GM10266 (cell line): ENCODE measurements around the gene TIMM13.

Experiments used
- DNase-seq: peaks from one replicate; pipeline ENCODE4 v3.0.0; 2012; ENCODE audit errors: extremely low spot score
- TF ChIP-seq, protein P1 (sequence below): IDR thresholded peaks from 2 replicates; pipeline ENCODE4 v1.5.1; 2012; ENCODE audit warnings: mild to moderate bottlenecking, low read depth; ENCODE audit not compliant: control insufficient read depth, insufficient read depth; ENCODE audit errors: missing control alignments

TIMM13 gene

DNA sequence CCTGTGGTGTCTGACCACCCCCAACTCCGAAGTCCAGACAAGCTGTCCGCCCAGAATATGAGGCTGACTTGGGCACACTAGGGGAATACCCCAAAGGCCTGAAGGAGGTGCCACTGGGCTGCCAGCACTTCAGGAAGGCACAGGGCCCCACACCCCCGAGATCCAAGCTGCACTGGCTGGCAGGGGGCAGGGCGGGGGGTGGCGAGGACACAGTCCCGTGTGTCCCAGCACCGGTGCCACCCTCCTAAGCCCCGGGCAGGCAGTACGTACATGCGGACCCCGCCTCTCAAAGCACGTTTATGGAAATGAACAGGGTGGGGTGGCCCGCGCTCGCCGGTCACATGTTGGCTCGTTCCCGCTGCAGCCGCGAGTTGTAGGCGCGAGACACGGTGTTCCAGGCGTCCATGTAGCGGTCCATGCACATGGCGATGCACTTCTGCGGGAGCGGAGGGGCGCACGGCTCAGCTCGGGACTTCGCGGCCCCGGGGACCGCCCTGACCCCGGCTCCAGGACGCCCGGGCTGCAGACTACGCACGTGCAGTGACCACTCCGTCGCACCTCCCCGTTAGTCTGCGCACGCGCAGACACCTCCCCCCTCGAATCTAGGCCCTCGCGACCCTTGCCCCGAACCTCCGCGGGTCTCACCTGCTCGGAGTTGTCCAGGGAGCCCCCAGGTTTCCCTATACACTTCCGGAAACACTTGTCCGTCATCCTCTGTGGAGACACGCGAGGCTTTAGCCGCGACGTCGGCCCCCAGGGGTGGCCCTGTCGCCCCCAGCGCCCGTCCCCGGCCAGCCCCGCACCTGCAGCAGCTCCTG lies 566 bp downstream of the TIMM13 start:
- TF ChIP-seq, protein P1, sequence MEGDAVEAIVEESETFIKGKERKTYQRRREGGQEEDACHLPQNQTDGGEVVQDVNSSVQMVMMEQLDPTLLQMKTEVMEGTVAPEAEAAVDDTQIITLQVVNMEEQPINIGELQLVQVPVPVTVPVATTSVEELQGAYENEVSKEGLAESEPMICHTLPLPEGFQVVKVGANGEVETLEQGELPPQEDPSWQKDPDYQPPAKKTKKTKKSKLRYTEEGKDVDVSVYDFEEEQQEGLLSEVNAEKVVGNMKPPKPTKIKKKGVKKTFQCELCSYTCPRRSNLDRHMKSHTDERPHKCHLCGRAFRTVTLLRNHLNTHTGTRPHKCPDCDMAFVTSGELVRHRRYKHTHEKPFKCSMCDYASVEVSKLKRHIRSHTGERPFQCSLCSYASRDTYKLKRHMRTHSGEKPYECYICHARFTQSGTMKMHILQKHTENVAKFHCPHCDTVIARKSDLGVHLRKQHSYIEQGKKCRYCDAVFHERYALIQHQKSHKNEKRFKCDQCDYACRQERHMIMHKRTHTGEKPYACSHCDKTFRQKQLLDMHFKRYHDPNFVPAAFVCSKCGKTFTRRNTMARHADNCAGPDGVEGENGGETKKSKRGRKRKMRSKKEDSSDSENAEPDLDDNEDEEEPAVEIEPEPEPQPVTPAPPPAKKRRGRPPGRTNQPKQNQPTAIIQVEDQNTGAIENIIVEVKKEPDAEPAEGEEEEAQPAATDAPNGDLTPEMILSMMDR, result no peak
- DNase-seq, result peak; percentile 87

DNA sequence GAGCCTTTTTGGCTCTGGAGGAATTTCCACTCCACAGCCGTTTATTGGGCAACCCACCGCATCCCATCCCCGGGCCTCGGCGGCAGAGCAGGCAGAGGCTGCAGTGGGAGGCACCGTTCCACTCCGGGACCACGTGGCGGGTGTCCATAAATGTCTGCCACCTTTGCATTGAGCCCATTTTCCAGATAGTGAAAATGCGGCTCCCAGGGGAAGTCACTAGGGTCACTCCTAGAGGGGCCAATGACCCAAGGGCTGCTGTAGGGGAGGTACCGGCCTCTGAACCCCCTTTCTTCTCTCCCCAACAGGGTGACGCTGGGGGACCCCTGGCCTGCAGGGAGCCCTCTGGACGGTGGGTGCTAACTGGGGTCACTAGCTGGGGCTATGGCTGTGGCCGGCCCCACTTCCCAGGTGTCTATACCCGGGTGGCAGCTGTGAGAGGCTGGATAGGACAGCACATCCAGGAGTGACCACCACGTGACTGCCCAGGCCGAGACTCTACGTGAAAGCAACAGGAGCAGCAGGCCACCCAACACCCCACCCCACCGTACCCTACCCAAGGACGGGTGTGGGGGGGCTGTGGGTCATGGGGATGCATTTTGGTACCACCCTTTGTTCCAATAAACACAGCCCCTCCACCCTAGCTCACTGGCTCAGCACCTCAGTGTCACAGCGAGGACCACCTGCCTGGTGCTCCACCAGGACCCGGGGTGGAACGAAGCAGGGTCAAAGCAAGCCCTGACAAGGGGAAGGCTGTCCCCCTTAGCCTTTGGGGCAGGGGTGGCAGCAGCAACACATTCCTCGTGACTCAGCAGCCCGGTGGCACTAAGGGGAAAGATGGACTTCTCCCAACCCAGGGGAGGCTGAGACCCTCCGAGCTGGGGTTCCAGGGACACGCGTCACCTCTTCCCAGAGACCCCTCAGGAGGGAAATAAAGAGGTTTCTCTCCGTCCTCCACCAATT lies 1.5 kb downstream of the TIMM13 start:
- no peak for DNase-seq
- TF ChIP-seq, protein P1, result no peak

DNA sequence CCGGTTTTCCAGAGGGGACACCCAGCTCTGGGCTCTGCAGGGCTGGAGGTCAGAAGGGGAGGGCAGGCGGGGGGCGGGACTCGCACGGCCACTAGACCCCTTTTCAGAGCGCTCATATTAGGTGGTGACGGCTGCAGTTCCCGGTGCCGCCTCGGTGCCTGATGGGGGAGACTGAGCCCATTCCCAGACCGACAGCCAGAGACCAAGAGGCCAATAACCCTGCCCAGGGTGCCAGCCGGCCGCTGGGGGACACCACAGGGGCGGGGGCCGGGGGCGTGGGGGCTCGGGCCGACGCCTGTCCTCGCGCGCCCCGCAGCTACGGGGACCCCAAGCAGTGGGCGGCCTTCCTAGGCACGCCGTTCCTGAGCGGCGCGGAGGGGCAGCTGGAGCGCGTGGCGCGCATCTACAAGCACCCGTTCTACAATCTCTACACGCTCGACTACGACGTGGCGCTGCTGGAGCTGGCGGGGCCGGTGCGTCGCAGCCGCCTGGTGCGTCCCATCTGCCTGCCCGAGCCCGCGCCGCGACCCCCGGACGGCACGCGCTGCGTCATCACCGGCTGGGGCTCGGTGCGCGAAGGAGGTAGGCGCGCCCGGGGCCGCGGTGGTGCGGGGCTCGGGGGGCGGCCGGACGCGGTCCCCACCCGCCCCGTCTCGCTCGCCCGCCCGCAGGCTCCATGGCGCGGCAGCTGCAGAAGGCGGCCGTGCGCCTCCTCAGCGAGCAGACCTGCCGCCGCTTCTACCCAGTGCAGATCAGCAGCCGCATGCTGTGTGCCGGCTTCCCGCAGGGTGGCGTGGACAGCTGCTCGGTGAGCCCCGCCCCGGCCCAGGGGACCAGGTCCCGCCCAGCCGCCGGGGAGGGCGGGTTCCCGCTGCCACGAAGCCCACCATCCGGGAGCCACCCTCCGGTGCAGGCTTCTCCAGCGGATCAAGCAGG lies 2.4 kb downstream of the TIMM13 start:
- no peak for DNase-seq
- TF ChIP-seq, protein P1, result no peak

DNA sequence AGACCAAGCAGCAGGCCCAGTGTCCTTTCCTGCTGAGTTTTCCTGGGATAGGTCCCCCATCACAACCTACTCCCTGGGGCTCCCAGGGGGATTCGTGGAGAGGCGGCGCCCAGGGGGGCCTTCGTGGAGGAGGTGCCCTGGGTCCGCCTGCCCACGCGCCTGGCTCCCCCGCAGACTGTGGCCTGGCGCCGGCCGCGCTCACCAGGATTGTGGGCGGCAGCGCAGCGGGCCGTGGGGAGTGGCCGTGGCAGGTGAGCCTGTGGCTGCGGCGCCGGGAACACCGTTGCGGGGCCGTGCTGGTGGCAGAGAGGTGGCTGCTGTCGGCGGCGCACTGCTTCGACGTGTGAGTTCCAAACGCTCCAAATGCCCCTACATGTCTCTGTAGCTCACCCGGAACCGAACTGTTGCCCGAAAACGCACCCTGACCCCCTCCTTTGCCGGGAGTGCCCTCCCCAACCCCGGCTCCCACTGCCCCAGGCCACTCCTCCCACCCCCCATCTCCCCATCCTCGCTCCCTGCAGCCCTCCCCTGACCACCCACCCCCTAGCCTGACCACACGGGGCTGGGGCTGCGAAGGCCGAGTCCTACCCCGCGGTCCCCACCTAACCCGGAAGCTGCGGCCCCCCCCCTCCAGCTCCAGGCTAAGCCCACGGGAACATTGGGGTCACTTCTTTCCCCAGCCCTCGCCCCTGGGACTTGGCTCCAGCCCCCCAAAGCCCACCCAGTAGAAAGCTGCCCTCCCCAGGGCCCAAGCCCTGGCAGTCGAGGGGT lies 3.3 kb downstream of the TIMM13 start:
- TF ChIP-seq, protein P1, result no peak
- DNase-seq, result no peak

DNA sequence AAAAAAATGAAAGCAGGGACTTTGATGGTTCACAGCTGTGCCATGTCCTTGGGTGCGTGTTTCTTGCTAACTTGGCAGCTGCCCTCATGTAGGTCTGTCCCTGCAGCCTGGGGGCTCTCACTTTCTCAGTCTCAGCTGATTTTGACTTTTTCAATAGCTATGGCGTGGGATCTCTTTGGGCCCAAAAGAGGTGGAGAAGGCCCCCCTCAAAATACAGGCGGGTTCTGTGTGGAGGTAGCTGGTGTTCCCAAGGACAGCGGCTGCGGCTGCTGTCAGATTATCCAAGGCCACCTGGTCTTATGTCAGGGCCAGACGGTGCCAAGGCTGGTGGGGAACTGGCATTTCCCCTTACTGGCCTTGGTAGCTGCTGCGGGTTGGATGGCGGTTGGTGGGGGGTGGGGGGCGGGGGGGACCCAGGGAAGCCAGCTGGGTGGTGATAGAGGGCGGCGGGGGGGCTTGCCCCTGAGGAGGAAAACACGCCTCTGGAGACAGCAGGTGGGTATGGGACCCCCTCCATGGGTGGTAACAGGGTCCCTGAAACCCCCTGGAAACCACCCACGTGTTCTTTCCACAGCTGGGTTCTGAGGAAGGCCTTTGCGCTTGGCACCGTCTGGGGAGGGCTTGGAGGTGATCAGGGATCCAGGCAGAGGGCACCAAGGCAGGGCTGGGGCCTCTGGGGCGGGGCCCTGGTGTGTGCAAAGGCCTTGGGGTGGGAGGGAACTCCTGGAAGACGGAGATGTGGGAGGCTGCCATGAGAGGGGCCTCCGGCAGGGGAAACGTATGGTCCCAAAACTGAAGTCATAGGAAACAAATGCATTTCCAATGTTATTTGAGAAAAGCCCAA lies 4.1 kb downstream of the TIMM13 start:
- no peak for DNase-seq
- TF ChIP-seq, protein P1, result no peak
